Mesendoderm (in vitro differentiated cells): Measurements from ENCODE around the gene PEX10.

ENCODE experiments used
- DNase-seq: peaks from one replicate; pipeline ENCODE4 v3.0.0; 2013
- H2AK5ac ChIP-seq: 2 replicates; pipeline ENCODE4 v1.6.1; 2013; ENCODE audit warnings: low read length, inconsistent platforms
- H2BK120ac ChIP-seq: 2 replicates; pipeline ENCODE4 v1.6.1; 2013; ENCODE audit warnings: low read depth, mild to moderate bottlenecking, low read length, moderate library complexity, mixed read lengths
- H2BK15ac ChIP-seq: replicated peaks from 2 replicates; pipeline ENCODE4 v1.6.1; 2013; ENCODE audit warnings: low read depth, mild to moderate bottlenecking, moderate library complexity
- H2BK5ac ChIP-seq: 2 replicates; pipeline ENCODE4 v1.6.1; 2013; ENCODE audit warnings: low read length, inconsistent platforms
- H3K18ac ChIP-seq: 2 replicates; pipeline ENCODE4 v1.6.1; 2013; ENCODE audit warnings: mild to moderate bottlenecking, low read length, mixed read lengths
- H3K23ac ChIP-seq: one replicate; pipeline ENCODE4 v1.6.1; 2013; ENCODE audit warnings: low read length
- H3K27ac ChIP-seq: 2 replicates; pipeline ENCODE4 v1.5.1; 2013; ENCODE audit warnings: low read depth, mild to moderate bottlenecking, inconsistent platforms, low read length, moderate library complexity
- H3K27me3 ChIP-seq: 2 replicates; pipeline ENCODE4 v1.6.1; 2013; ENCODE audit warnings: low read length, control low read depth, mild to moderate bottlenecking, inconsistent platforms; ENCODE audit not compliant: insufficient read depth, poor library complexity
- H3K36me3 ChIP-seq: 2 replicates; pipeline ENCODE4 v1.6.1; 2013; ENCODE audit warnings: low read length, inconsistent platforms; ENCODE audit not compliant: control insufficient read depth, insufficient read depth
- H3K4ac ChIP-seq: one replicate; pipeline ENCODE4 v1.6.1; 2013; ENCODE audit warnings: low read depth, mild to moderate bottlenecking, low read length, moderate library complexity
- H3K4me1 ChIP-seq: 2 replicates; pipeline ENCODE4 v1.6.1; 2013; ENCODE audit warnings: low read depth, low read length, inconsistent platforms; ENCODE audit not compliant: control insufficient read depth
- H3K4me2 ChIP-seq: 2 replicates; pipeline ENCODE4 v1.6.1; 2013; ENCODE audit warnings: low read length
- H3K4me3 ChIP-seq: 2 replicates; pipeline ENCODE4 v1.5.1; 2013; ENCODE audit warnings: mild to moderate bottlenecking, low read length
- H3K56ac ChIP-seq: one replicate; pipeline ENCODE4 v1.6.1; 2013; ENCODE audit warnings: low read length
- H3K79me1 ChIP-seq: 2 replicates; pipeline ENCODE4 v1.6.1; 2013; ENCODE audit warnings: low read length, inconsistent platforms
- H3K79me2 ChIP-seq: 2 replicates; pipeline ENCODE4 v1.6.1; 2013; ENCODE audit warnings: mild to moderate bottlenecking, low read length; ENCODE audit not compliant: control insufficient read depth, insufficient read depth
- H3K9ac ChIP-seq: 2 replicates; pipeline ENCODE4 v1.6.1; 2013; ENCODE audit warnings: low read length, inconsistent platforms
- H4K5ac ChIP-seq: one replicate; pipeline ENCODE4 v1.6.1; 2013; ENCODE audit warnings: low read length
- H4K8ac ChIP-seq: one replicate; pipeline ENCODE4 v1.6.1; 2013; ENCODE audit warnings: low read depth, mild to moderate bottlenecking, control low read depth, low read length, moderate library complexity
- WGBS: extraction: QIAGEN DNeasy Blood & Tissue Kit; methylation state at CpG from one replicate; pipeline ENCODE4 v1.1.7; 2013; ENCODE audit warnings: low lambda C conversion rate, missing lambda C conversion rate; ENCODE audit not compliant: insufficient coverage; ENCODE audit errors: extremely low coverage; 5-methylcytosine and 5-hydroxymethylcytosine counted together

The PEX10 gene

DNA sequence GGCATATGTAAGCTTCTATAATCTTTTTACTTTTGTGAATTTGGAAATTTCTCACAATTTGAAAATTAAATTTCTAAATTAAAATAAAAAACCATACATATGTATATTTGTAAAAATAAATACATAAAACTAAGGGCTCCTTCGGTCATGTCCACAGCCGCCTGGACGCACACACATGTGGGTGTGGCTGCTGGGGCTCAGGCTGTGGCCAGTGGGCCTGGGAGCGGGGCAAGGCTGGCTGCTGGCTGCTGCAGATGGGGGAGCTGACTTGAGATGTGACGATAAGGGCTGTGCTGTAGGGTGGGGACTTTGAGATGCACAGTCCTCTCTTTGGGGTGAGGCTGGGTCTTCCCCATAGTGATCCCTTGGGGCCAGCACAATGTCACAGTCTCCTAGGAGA lies 15.9 kb downstream of the PEX10 start:
- Histone ChIP-seq H3K4ac (no peak overlapping the region), H4K8ac (no peak overlapping the region), H3K56ac (no peak overlapping the region), H3K79me1 (peaks cover 33% of the 10 kb centered on the region), H3K36me3 (peaks cover 23% of the 10 kb centered on the region), H3K4me2 (no peak overlapping the region), H3K18ac (no peak overlapping the region), H3K23ac (no peak overlapping the region), H4K5ac (no peak overlapping the region), H3K4me1 (no peaks in the 10 kb centered on the region), H3K79me2 (peaks cover 28% of the 10 kb centered on the region), H3K4me3 (no peak overlapping the region), H3K27ac (no peak overlapping the region), H2AK5ac (no peak overlapping the region), H3K9ac (no peak overlapping the region), H3K27me3 (no peaks in the 10 kb centered on the region), H2BK120ac (no peak overlapping the region), H2BK15ac (no peak overlapping the region), H2BK5ac (no peak overlapping the region)
- no CpG with 5 or more reads among the region's 5 CpGs for WGBS
- DNase-seq, result no peak

DNA sequence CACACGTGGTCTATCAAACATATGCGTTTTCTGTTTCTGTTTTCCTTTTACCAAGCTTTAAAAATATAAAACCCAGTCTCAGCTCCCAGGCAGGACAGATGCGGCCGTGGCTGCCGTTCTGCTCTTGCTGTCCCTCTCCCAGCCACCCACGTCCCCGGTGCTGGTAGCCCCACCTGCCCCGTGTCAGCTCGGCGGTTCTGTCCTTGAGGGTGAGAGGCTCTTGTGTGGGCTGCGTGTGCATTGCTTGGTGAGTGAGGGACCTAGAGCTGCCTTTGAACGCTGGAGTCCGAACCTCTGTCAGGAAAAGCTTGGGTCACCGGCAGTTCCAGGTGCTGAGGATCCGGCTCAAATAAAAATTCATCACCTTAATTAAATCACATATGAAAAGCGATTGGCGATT lies 16.3 kb downstream of the PEX10 start:
- no peak overlapping the region for H3K56ac ChIP-seq
- no peak overlapping the region for H2BK15ac ChIP-seq
- no peak overlapping the region for H2BK5ac ChIP-seq
- no peak overlapping the region for H2BK120ac ChIP-seq
- peaks cover 33% of the 10 kb centered on the region for H3K79me1 ChIP-seq
- H3K79me2 ChIP-seq, result peaks cover 28% of the 10 kb centered on the region
- no CpG with 5 or more reads among the region's 17 CpGs for WGBS
- no peak overlapping the region for H3K4ac ChIP-seq
- H3K4me1 ChIP-seq, result no peaks in the 10 kb centered on the region
- no peak overlapping the region for H3K9ac ChIP-seq
- no peak overlapping the region for H3K23ac ChIP-seq
- H4K8ac ChIP-seq, result no peak overlapping the region
- no peak overlapping the region for H3K18ac ChIP-seq
- no peak overlapping the region for H2AK5ac ChIP-seq
- DNase-seq, result no peak
- no peaks in the 10 kb centered on the region for H3K27me3 ChIP-seq
- H3K4me2 ChIP-seq, result no peak overlapping the region
- no peak overlapping the region for H4K5ac ChIP-seq
- no peak overlapping the region for H3K27ac ChIP-seq
- H3K4me3 ChIP-seq, result no peak overlapping the region
- peaks cover 23% of the 10 kb centered on the region for H3K36me3 ChIP-seq

- no CpG with 5 or more reads among the region's 10 CpGs for WGBS
- Histone ChIP-seq H3K4me3 (no peak overlapping the region), H3K56ac (no peak overlapping the region)
Observed at GRCh38 chr1:2395245-2395644, 17.1 kb downstream of the PEX10 start.

GRCh38 chr1:2394761-2395160 lies 17.6 kb downstream of the PEX10 start:
- no peak overlapping the region for H2BK120ac ChIP-seq
- H3K27me3 ChIP-seq, result no peaks in the 10 kb centered on the region
- no peak overlapping the region for H3K18ac ChIP-seq
- peaks cover 28% of the 10 kb centered on the region for H3K79me2 ChIP-seq
- no peak for DNase-seq
- H3K4me1 ChIP-seq, result no peaks in the 10 kb centered on the region
- H3K27ac ChIP-seq, result no peak overlapping the region
- no peak overlapping the region for H4K8ac ChIP-seq
- peaks cover 20% of the 10 kb centered on the region for H3K36me3 ChIP-seq
- no peak overlapping the region for H2BK15ac ChIP-seq
- H3K4me3 ChIP-seq, result no peak overlapping the region
- no peak overlapping the region for H2AK5ac ChIP-seq
- no peak overlapping the region for H3K23ac ChIP-seq
- no peak overlapping the region for H3K9ac ChIP-seq
- H2BK5ac ChIP-seq, result no peak overlapping the region
- no peak overlapping the region for H3K56ac ChIP-seq
- WGBS, result no CpG with 5 or more reads among the region's 11 CpGs
- no peak overlapping the region for H4K5ac ChIP-seq
- no peak overlapping the region for H3K4ac ChIP-seq
- peaks cover 38% of the 10 kb centered on the region for H3K79me1 ChIP-seq
- H3K4me2 ChIP-seq, result no peak overlapping the region

More at GRCh38 chr1:2395245-2395644, 17.1 kb downstream of the PEX10 start:
- no peak overlapping the region for H3K9ac ChIP-seq
- H3K4me1 ChIP-seq, result no peaks in the 10 kb centered on the region
- no peak overlapping the region for H2BK120ac ChIP-seq
- H3K4ac ChIP-seq, result no peak overlapping the region
- H4K5ac ChIP-seq, result no peak overlapping the region
- peaks cover 36% of the 10 kb centered on the region for H3K79me1 ChIP-seq
- no peak overlapping the region for H4K8ac ChIP-seq
- H3K79me2 ChIP-seq, result peaks cover 28% of the 10 kb centered on the region
- H3K27me3 ChIP-seq, result no peaks in the 10 kb centered on the region
- DNase-seq, result no peak
- no peak overlapping the region for H3K4me2 ChIP-seq
- peaks cover 21% of the 10 kb centered on the region for H3K36me3 ChIP-seq
- no peak overlapping the region for H3K23ac ChIP-seq
- H2BK15ac ChIP-seq, result no peak overlapping the region
- no peak overlapping the region for H3K27ac ChIP-seq
- no peak overlapping the region for H3K18ac ChIP-seq
- no peak overlapping the region for H2BK5ac ChIP-seq
- no peak overlapping the region for H2AK5ac ChIP-seq

- Histone ChIP-seq H3K56ac (peak overlapping the region; percentile 42), H3K23ac (no peak overlapping the region), H2BK5ac (no peak overlapping the region), H3K4ac (no peak overlapping the region), H3K36me3 (peaks cover 15% of the 10 kb centered on the region), H3K4me1 (no peaks in the 10 kb centered on the region), H3K4me3 (no peak overlapping the region), H2BK120ac (no peak overlapping the region), H3K27ac (no peak overlapping the region), H4K8ac (no peak overlapping the region), H3K4me2 (no peak overlapping the region), H2BK15ac (no peak overlapping the region), H3K79me2 (peaks cover 28% of the 10 kb centered on the region), H3K9ac (no peak overlapping the region), H3K27me3 (no peaks in the 10 kb centered on the region), H3K79me1 (peaks cover 38% of the 10 kb centered on the region), H4K5ac (no peak overlapping the region), H2AK5ac (no peak overlapping the region), H3K18ac (no peak overlapping the region)
- no peak for DNase-seq
- WGBS, result no CpG with 5 or more reads among the region's 7 CpGs
Observed at GRCh38 chr1:2394220-2394619, 18.1 kb downstream of the PEX10 start.

DNA sequence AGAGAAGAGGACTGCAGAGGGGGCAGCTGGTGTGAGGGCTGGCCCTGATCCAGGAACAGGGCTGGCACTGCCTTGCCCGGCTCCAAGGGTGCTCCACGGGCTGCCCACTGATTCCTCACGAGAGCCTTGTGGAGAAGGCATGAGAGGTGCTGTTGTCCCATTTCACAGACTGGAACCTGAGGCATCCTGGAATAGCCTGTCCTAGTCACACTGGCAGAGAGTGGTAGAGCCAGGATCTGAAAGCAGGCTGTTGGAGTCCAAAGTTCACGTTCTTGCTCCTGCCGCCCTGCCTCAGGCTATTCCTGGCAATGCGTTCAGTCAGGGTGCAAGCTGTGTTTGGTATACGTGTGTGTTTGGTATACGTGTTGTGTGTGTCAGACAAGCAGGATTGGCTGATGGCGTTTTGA lies 18.9 kb downstream of the PEX10 start:
- Histone ChIP-seq H2AK5ac (no peak overlapping the region), H3K27me3 (no peaks in the 10 kb centered on the region), H3K4me1 (no peaks in the 10 kb centered on the region), H3K4ac (no peak overlapping the region), H3K23ac (no peak overlapping the region), H2BK15ac (no peak overlapping the region), H4K5ac (no peak overlapping the region), H3K18ac (no peak overlapping the region), H3K36me3 (peaks cover 12% of the 10 kb centered on the region), H4K8ac (no peak overlapping the region), H3K27ac (no peak overlapping the region), H3K4me3 (no peak overlapping the region), H3K4me2 (no peak overlapping the region), H2BK5ac (no peak overlapping the region), H3K79me2 (peaks cover 28% of the 10 kb centered on the region), H3K9ac (no peak overlapping the region), H3K79me1 (peaks cover 38% of the 10 kb centered on the region), H2BK120ac (no peak overlapping the region), H3K56ac (no peak overlapping the region)
- 100% methylated on average over 3 of the region's 9 CpGs for WGBS
- DNase-seq, result no peak
